GM12864 (cell line): Measurements from ENCODE around the gene PROB1.

Experiments
- DNase-seq: peaks from one replicate; pipeline ENCODE4 v3.0.0-alpha.2; 2011; ENCODE audit warnings: low read depth
- H3K4me3 ChIP-seq: 2 replicates; pipeline ENCODE4 v1.5.1; 2011; ENCODE audit warnings: mild to moderate bottlenecking, low read depth, low read length, control low read depth
- TF ChIP-seq, protein P1 (sequence below): IDR thresholded peaks from 2 replicates; pipeline ENCODE4 v1.5.1; 2011; ENCODE audit warnings: low read depth, mild to moderate bottlenecking, moderate library complexity, low read length, control low read depth, inconsistent platforms; ENCODE audit errors: missing control alignments

PROB1 gene

DNA sequence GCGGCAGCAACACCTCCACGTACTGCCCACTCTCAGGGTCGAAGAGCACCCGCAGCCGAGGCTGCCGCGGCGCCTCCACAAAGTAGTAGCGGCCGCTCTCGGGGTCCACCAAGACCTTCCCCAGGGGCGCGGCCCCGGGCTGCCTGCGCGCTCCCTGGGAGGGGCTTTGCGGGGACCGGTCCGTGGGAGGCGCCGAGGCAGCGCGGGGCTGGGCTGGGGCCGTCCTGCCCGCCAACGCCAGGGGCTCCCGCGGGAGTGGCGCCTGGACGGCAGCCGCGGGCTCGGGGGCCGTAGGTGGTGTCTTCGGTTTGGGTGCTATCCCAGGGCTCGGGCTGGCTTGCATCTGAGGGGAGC lies 2.6 kb downstream of the PROB1 start:
- peak overlapping the region; percentile 88 for H3K4me3 ChIP-seq
- TF ChIP-seq, protein P1, sequence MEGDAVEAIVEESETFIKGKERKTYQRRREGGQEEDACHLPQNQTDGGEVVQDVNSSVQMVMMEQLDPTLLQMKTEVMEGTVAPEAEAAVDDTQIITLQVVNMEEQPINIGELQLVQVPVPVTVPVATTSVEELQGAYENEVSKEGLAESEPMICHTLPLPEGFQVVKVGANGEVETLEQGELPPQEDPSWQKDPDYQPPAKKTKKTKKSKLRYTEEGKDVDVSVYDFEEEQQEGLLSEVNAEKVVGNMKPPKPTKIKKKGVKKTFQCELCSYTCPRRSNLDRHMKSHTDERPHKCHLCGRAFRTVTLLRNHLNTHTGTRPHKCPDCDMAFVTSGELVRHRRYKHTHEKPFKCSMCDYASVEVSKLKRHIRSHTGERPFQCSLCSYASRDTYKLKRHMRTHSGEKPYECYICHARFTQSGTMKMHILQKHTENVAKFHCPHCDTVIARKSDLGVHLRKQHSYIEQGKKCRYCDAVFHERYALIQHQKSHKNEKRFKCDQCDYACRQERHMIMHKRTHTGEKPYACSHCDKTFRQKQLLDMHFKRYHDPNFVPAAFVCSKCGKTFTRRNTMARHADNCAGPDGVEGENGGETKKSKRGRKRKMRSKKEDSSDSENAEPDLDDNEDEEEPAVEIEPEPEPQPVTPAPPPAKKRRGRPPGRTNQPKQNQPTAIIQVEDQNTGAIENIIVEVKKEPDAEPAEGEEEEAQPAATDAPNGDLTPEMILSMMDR, result no peak
- no peak for DNase-seq

DNA sequence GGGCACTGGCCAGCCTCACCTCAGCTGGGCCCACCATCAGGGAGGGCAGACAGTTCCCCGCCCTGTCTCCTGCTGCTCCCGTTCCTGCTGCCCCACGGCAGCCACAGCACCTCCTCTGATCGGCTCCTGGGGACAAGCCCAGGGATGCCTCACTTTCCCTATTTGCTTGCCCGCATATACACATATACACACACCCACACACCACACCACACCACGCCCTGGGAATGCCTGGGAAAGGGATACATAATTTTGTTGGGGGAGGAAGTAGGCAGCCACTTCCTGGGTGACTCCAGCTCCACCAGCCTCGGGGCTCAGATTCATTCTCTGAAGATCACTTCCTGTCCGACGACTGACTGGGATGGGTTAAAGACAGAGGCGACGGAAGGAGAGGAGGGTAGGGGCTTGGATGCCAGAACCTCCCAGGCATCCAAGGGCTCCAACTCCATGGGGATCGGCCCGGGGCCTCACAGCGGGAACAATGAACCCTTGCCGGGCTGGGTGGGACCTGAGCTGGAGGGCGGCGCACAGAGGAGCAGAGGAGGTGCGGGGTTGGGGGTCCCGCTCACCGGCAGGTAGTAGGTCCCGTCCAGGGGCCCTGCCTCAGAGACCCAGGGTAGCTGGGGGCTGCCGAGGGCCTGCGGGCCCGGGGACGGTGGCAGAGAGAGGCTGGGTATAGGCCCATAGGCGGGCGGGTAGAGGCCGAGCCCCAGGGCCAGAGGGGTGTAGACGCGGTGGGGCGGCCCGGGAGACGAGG lies 3.2 kb downstream of the PROB1 start:
- H3K4me3 ChIP-seq, result peak overlapping the region; percentile 88
- DNase-seq, result no peak
- TF ChIP-seq, protein P1, result no peak

DNA sequence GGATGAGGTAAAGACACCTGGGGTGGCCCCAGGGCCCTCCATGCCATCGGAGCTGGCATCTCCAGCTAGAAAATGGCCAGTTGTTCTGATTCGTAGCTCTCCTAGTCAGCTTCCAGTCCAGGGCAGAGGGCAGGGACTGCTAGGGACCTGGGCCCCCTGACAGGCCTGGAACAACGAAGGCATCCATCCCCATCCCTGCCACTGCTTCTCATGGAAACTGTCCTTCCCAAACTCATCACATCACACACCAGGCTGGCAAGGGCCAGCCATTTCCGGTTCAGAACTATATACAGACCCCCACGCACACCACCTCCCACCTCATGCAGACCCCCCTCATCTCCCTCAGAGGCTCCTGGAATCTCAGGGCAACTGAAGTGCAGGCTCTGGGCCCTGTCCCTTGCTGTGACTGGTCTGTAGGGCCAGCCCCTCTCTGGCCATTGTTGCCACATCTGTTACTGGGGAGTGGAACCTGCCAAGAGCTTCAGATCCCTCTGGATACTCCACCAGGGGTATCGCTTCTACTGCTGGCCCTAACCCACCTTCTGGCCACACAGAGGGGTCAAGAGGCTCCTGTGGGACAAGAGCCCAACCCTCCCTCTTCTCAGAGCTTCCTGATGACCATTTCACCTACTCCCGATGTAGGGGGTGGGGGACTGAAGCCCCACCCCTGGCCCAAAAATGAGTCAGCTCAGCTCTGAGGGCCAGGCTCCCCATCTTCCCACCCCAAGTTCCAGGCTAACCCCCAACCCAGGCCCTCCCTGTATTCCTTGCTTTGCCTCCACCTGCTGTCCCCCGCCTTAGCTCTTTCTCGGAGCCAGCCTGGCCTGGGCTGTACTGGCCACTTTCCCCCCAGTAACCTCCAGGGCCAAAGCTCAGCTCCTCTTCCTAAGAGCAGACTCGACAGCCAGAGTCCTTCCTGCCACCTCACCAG lies 4.0 kb downstream of the PROB1 start:
- peak overlapping the region; percentile 88 for H3K4me3 ChIP-seq
- no peak for DNase-seq
- TF ChIP-seq, protein P1, result no peak

DNA sequence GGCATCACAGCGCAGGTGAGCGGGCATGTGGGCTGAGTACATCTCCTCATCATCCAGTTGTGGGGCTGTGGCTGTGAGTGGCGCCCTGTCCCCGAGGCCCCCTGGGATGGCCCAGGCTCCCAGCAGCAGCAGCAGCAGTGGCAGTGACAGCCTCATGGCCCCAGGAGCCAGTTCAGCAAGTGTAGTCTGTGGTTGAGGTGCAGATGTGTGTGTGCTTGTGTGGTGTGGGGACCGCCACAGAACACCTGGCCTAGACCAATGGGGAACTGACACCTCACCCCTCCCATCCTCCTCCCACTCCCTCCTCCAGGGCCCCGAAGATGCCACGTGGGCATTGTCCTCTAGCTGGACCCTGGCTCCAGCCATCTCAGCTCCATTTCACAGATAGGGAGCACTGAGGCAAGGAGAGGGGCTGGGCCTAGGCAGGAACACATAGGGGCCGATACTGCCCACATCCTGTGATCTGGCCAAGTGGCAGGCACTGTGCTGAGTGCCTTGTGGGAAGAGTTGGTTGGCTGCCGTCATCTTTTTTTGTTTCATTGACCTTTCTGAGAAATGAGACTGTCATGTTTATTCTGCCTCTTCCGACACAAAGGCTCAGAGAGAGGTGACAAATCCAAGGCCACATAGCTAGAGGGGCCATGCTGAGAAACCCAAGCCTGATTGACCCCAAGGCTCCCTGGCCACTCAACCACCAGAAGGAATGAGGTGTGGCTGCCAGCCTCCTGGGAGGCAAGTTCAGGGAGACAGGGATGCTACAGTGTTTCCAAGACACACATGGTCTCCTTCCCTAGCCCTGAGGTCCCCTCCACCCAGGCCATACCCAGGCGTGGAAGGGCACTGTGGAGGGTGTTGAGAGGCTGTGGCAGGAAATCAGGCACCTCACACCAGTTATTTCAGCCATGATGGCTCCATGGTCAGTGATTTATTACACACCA lies 4.9 kb downstream of the PROB1 start, which contains the start of gene MZB1:
Gene MZB1, minus strand, starts transcription at position 213 of the 938 bp plus-strand sequence. Its CDS starts 57 bp downstream, at position 156.
- DNase-seq, result peak; percentile 95
- peak within 1 kb of the TSS; percentile 88 for H3K4me3 ChIP-seq
- TF ChIP-seq, protein P1, result no peak

DNA sequence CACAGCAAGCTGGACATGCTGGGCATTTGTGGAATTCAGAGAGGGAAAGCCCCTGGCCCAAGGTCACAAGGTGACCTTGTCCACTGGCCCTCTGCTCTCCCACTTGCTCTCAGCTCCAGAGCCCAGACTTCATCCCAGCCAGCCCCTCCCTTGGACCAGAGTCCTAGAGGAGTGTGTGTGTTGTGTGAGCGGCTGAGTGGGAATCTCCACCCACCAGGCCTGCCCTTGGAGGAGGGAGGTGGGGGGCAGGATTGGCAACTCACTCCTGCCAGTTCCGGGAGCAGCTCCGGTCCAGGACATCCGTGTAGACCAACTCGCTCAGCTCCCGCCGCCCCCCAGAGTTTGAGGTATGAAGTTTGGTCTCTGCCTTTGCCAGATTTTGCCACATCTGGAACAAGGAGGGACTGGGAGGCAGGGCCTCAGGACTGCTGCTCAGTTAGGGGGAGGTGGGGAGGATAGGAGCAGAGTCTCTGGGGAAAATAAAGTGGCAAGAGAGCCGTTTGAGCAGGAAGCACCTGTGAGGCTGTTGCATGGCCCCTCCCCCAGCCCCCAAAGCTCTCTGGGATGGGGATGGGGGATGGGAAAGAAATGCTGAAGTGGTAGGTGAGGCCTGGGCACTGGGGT lies 6.6 kb downstream of the PROB1 start:
- DNase-seq, result no peak
- TF ChIP-seq, protein P1, result no peak
- H3K4me3 ChIP-seq, result peak overlapping the region; percentile 88
